AG20443 (cell line): ENCODE measurements around the gene COG1.

Source experiments
- DNase-seq: peaks from one replicate; pipeline ENCODE4 v3.0.0; 2012; ENCODE audit warnings: low spot score, mixed read lengths

Gene COG1

GRCh38 chr17:73198930-73199260 is 6.0 kb downstream of the COG1 start:
- DNase-seq = no peak

- DNase-seq = no peak
These were observed 7.0 kb downstream of the COG1 start for GRCh38 chr17:73199751-73200317.

GRCh38 chr17:73200476-73200875 is 7.6 kb downstream of the COG1 start:
- no peak for DNase-seq

GRCh38 chr17:73201215-73202069 is 8.6 kb downstream of the COG1 start:
- DNase-seq = no peak

- no peak for DNase-seq
These were observed 10.4 kb downstream of the COG1 start for GRCh38 chr17:73203135-73203787.

GRCh38 chr17:73203788-73204479 is 11.1 kb downstream of the COG1 start:
- no peak for DNase-seq

- no peak for DNase-seq
These were observed 12.7 kb downstream of the COG1 start for GRCh38 chr17:73205459-73205961.

- DNase-seq = no peak
These were observed 15.4 kb downstream of the COG1 start for GRCh38 chr17:73208139-73208827.

GRCh38 chr17:73209436-73209835 is 16.6 kb downstream of the COG1 start:
- no peak for DNase-seq

- peak; percentile 49 for DNase-seq
These were observed 17.3 kb downstream of the COG1 start for GRCh38 chr17:73210002-73210678.

GRCh38 chr17:73211745-73212144 is 18.9 kb downstream of the COG1 start:
- DNase-seq = no peak

GRCh38 chr17:73214008-73214407 is 21.2 kb downstream of the COG1 start:
- no peak for DNase-seq

GRCh38 chr17:73214851-73215250 is 22.0 kb downstream of the COG1 start:
- no peak for DNase-seq

- DNase-seq = no peak
These were observed 22.6 kb downstream of the COG1 start for GRCh38 chr17:73215447-73215846.

- DNase-seq = no peak
These were observed 30.9 kb downstream of the COG1 start for GRCh38 chr17:73223626-73224230.

GRCh38 chr17:73224237-73224636 is 31.4 kb downstream of the COG1 start:
- DNase-seq = no peak

- no peak for DNase-seq
These were observed 31.9 kb downstream of the COG1 start for GRCh38 chr17:73224663-73225305.

- no peak for DNase-seq
These were observed 33.8 kb downstream of the COG1 start for GRCh38 chr17:73226556-73227172.

- no peak for DNase-seq
These were observed 34.5 kb downstream of the COG1 start for GRCh38 chr17:73227379-73227778.

GRCh38 chr17:73227944-73228343 is 35.1 kb downstream of the COG1 start:
- no peak for DNase-seq
